ENCODE results near the gene IRAK4.

GRCh38 chr12:43744826-43745225 is 13.9 kb upstream of the IRAK4 start:
- TF ChIP-seq CTCF (IDR thresholded peaks at IDR 0.05 in 4 of 5, conservative IDR thresholded peaks at IDR 0.05 in 1 of 5) (no peak), POLR2A (IDR thresholded peaks at IDR 0.05) (no peak)
